GM18526 (cell line): ENCODE measurements around the gene SBNO1.

Experiments used
- POLR2A ChIP-seq: IDR thresholded peaks from 3 replicates; pipeline ENCODE4 v1.6.1; 2011; ENCODE audit not compliant: insufficient read length; ENCODE audit errors: extremely low read depth

The SBNO1 gene

DNA sequence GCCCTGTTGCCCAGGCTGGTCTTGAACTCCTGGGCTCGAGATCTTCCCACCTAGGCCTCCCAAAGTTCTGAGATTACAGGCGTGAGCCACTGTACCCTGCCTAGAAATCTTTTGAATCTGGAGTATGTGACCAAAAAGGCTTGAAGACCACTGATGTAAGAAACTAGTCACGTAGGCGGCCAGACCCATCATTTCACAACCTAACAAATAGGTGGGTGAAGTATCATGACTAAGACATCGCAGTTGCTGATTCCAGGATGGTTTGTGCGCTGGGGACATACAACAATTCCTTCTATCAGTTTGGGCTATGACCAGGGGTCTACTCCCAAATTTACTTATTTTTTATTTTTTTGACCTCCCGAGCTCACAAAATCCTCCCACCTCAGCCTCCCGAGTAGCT is 81.2 kb downstream of the SBNO1 start:
- TF ChIP-seq POLR2A: no peak

DNA sequence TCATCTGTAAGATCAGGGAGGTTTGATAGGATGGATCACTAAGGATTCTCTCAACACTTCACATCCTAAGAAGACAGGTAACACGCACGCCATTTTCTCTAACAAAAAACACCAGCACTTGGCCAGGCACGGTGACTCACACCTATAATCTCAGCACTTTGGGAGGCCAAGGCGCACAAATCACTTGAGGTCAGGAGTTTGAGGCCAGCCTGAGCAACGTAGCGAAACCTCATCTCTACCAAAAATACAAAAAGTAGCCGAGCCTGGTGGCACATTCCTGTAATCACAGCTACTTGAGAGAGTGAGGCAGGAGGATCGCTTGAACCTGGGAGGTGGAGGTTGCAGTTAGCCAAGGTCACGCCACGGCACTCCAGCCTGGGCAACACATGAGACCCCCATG is 82.5 kb downstream of the SBNO1 start:
- TF ChIP-seq POLR2A: no peak

GRCh38 chr12:123280971-123281370 is 83.7 kb downstream of the SBNO1 start:
- no peak for TF ChIP-seq POLR2A

- TF ChIP-seq POLR2A: no peak
These were observed 86.5 kb downstream of the SBNO1 start for GRCh38 chr12:123278101-123278627.

DNA sequence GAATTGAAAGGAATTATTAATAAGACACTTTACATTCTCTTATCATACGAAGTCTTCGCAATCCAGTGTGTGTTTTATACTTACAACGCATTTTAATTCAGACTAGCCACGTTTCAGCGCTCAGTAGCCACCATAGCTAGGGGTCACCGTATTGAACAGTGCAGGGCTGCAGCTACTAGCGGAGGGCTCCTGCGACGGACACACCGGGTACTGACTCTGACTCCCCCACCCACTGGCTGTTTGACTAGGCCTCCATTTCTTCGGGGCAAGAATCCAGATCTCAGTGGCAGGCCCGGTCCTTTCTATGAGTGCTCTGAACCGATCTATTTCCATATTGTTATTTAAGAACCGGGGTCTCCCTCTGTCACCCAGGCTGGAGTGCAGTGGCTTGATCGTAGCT is 91.5 kb downstream of the SBNO1 start:
- no peak for TF ChIP-seq POLR2A

DNA sequence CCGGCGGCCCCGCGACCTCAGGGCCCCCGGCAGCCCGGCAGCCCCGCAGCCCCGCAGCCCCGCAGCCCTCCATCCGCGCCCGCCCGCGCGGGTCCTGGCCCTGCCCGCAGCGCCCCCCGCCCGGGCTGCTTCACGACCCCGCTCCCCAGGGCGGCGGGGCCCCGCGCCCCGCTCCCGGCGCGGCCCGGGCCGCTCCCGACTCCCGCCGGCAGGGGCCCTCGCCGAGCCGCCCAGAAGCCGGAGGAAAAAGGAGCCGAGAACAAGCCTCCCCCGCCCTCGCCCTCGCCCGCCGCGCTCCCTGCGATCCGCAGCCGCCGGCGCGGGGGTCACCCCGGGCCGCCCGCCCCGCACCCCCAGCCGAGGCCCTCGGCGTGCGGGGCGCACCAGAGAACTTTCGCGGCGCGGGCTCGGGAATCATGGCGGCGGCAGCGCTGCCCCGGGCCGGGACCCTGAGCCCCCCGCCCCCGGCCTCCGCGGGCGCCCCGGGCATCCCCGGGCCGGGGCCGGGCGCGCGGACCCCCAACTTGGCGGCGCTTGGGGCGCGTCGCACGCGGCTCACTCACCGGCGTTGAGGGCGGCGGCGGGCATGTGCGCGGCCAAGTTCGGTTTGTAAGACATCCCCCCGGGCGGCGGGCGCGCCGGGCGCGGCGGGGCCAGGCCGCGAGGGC is 93.5 kb downstream of the SBNO1 start:
- no peak for TF ChIP-seq POLR2A

DNA sequence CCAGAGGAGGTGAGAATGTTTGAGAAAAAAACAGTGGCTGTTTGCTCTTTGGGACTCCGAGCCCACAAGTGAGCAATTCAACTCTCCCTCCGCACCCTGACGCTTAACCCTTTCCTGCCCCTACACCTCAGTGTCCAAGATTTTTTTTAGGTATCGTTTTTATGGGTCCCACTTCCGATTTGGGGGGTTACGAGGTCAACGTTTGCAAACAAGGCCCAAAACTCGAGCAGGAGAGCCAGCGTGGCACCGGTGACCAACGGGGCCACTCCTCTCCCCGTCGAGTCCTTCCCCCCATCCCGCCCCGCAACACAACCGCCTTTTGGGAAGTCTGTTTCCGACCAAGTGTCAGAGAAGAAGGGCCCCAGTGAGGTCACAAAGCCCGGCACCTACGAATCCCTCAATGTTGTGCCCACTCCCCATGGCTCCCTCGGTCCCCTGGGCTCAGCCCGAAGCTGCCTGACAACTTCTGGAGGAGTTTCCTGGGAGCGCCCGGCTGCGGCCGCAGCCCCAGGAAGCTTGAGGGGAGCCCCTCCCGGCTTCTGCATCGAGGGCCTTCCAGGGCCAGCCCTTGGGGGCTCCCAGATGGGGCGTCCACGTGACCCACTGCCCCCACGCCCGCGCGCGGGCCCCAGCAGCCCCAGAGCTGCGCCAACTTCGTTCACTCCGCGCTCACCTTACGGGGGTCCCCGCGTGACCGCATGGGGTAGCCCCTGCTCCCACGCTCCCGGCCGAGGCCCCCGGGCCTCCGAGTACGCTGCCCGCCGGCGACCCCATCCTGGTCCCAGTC is 94.2 kb downstream of the SBNO1 start:
- TF ChIP-seq POLR2A: no peak

- TF ChIP-seq POLR2A: peak; percentile 1
These were observed 94.8 kb downstream of the SBNO1 start for GRCh38 chr12:123269896-123270213.

DNA sequence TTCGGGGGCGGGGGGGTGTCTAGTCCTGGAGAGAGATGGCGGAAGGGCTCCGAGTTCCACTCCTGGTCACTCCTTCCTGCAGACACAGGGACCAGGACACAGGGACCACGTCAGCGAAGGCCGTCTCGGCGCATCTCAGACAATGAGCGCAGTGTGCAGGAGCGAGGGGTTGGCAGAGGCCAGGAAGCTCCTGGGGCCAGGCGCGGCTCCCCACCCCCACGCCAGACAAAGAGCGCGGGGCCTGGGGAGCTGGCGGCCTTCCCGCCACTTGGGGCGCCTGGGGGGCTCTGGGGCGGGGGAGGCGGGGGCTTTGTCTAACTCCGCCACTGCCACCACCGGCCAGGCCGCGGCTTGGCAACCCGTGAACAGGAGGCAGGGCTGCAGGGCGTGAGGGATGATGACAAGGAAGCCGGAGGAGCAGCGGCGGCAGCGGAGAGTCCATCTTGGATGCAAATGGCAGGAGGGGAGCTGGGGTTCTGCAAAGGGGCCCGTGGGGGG is 95.2 kb downstream of the SBNO1 start:
- peak; percentile 26 for TF ChIP-seq POLR2A

GRCh38 chr12:123268850-123269249 is 95.8 kb downstream of the SBNO1 start:
- no peak for TF ChIP-seq POLR2A

- TF ChIP-seq POLR2A: no peak
These were observed 96.4 kb downstream of the SBNO1 start for GRCh38 chr12:123267991-123268843.

- TF ChIP-seq POLR2A: no peak
These were observed 97.2 kb downstream of the SBNO1 start for GRCh38 chr12:123267335-123267920.

DNA sequence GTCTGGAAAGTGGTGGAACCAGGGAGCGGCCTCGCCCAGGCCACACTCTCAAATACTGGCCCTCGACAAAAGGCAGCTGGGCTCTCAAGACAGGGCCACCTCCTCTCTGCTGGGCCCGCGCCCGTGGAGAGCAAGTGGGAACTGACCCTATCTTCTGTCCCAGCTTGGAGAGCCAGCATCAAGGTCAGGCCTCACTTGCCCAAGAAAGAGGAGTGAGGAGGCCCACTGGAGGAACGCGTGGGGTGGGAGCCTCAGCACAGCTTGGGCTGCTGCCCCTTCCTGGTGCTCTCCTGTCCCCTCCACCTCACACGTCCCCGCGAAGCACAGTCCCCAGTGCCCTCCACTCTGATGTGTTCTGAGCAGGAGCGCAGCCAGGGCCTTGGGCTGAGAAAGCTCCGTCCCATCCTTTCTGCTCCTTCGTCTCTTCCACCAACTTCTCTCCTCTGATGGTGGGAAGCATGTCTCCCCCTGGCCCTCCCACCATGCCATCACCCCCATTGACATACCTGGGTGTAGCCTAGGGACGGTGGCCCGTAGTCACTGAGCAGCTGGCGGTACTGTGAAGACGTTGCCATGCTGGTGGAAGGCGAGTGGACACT is 97.9 kb downstream of the SBNO1 start:
- TF ChIP-seq POLR2A: no peak

GRCh38 chr12:123265851-123266678 is 98.6 kb downstream of the SBNO1 start:
- no peak for TF ChIP-seq POLR2A
